Transverse colon (tissue), 3 donors: ENCODE data around the gene DCTN2.

Source experiments
- POLR2A ChIP-seq: fragments of 450-650 bp; IDR thresholded peaks from one replicate; pipeline ENCODE4 v1.6.1; 2016; ENCODE audit warnings: antibody characterized with exemption, mild to moderate bottlenecking, moderate library complexity
- POLR2AphosphoS5 ChIP-seq, 3 donors: sonication (generic); formaldehyde crosslinking; IDR thresholded peaks; one replicate each; pipeline ENCODE4 v1.6.1; 2016; ENCODE audit warnings: antibody characterized with exemption in 3 of 3

DNA sequence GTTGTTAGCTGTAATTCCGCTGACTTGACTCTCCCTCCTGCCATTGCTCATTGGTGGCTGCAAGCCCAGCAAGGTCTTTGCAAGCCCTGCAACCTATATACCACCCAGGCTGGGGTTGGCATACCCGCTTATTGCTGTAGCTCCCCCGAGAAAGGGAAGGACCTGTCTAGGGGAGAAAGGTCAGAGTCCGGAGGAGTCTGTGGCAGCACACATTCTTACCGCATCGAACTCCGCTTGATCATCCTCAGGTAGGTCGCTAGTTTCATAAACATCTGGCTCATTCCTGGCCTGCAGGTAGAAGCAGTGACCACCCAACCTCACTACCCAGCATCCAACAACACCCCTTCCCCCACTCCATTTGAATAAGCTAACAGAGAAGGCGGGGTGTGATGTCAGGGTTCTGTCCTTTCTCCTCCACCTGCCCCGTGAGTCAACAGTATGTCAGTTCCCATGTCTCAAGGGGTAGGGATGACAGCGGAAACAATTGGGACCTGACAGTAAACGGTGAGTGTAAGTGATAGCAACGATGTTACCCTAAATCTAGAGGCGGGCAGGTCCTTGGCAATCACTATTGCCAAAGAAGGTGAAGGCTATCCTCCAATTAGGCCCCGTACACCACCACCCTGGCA, 1.1 kb downstream of the DCTN2 start:
- TF ChIP-seq POLR2AphosphoS5 (IDR thresholded peaks at IDR 0.05): no peak
- TF ChIP-seq POLR2A: no peak
